Smooth muscle cell of the brain vasculature (primary cell): ENCODE measurements around the gene RNF214.

ENCODE experiments used
- DNase-seq: peaks from one replicate; pipeline ENCODE4 v3.0.0-alpha.2; 2012; ENCODE audit warnings: low read depth, low spot score

RNF214 gene

GRCh38 chr11:117214404-117215110 is 17.9 kb upstream of the RNF214 start:
- DNase-seq: no peak

GRCh38 chr11:117217141-117218084 is 15.1 kb upstream of the RNF214 start:
- DNase-seq: no peak

DNA sequence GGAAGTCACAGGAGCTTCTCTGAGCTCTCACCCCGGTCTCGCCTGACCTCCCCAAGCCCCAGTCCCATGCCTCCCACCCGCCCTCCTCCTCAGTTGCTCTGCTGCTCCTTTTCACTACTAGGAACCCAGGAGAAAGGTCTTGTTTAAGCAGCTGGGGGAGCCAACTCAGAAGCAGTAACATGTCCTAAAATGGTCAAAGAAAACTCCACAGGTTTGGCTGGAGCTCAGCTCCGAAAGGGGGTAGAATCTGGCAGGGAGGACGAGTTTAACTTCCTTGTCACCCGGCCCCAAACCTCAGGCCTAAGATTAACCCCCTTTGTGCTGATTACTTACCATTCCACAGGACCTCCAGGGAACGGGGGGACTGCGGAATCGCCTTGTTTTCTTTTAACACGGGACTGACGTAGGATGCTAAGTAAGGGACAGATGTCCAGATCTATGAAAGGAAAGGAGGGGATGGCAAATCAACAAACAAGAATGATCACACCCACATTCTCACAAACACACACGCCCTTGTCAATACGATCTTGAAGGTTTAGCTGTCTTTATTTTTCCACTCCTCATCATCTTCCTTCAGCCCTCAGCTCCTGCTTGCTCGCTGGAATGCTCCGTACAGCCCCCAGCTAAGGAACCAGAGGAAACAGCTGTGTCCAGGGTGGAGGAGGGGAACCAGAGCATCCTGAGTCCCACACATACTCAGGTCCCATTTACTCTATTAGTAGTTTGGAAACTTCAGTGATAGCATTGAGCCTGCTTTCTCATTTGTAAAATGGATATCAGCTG is 14.1 kb upstream of the RNF214 start:
- no peak for DNase-seq

- DNase-seq: no peak
Measured at GRCh38 chr11:117219001-117219400, 13.5 kb upstream of the RNF214 start.

GRCh38 chr11:117219455-117219854 is 13.0 kb upstream of the RNF214 start:
- no peak for DNase-seq

GRCh38 chr11:117219995-117220394 is 12.5 kb upstream of the RNF214 start:
- DNase-seq: no peak

DNA sequence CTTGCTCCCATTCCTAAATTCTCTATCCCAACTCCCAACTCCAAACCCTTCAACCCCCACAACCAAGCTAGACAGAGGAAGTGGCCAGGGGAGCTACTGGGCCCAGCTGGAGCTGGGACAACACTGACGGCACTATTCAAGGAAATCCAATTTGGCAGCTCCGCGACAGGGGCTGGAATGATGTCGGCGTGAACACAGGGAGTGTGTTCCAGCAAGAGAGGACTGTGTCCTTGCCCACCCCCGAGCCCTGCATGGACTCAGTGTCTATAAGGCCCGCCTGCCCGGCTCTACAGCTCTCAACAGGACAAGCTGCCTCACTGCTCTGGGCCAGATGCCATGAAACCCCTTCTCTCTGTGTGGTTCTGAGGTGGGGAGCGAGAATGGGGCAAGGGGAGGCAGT is 11.9 kb upstream of the RNF214 start:
- no peak for DNase-seq

- DNase-seq: no peak
Measured at GRCh38 chr11:117220999-117221774, 11.3 kb upstream of the RNF214 start.

- peak; percentile 73 for DNase-seq
Measured at GRCh38 chr11:117221775-117222517, 10.5 kb upstream of the RNF214 start.

- no peak for DNase-seq
Measured at GRCh38 chr11:117222991-117223740, 9.3 kb upstream of the RNF214 start.

- DNase-seq: no peak
Measured at GRCh38 chr11:117223741-117224689, 8.5 kb upstream of the RNF214 start.

DNA sequence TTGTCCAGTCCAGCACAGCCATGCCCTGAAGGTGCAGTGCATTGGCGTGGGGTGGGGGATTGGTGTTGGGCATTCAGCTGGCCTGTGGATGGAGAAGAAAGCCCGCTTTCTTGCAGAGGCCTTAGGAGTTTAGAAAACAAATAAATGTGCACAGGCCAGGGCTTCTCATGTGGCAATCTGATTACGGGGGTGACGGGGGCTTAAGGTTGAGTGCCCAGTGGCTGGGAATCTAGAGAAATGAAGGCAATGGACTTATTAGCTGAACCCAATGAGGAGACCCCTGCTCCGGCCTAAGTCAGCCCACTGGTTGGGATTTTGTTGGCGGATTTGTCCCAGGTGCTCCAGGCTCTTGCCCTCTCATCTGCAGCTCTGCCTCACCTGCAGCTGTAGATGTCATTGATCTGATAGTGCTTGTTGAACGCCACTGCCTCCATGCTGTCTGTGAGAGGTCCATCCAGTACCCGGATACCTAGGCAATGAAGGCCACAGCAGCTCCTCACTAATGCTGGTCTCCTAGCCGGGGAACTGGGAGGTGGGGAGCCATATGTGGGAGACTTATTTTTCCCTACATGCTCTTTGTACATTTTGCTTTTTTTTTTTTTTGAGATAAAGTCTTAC is 6.8 kb upstream of the RNF214 start:
- DNase-seq: no peak

DNA sequence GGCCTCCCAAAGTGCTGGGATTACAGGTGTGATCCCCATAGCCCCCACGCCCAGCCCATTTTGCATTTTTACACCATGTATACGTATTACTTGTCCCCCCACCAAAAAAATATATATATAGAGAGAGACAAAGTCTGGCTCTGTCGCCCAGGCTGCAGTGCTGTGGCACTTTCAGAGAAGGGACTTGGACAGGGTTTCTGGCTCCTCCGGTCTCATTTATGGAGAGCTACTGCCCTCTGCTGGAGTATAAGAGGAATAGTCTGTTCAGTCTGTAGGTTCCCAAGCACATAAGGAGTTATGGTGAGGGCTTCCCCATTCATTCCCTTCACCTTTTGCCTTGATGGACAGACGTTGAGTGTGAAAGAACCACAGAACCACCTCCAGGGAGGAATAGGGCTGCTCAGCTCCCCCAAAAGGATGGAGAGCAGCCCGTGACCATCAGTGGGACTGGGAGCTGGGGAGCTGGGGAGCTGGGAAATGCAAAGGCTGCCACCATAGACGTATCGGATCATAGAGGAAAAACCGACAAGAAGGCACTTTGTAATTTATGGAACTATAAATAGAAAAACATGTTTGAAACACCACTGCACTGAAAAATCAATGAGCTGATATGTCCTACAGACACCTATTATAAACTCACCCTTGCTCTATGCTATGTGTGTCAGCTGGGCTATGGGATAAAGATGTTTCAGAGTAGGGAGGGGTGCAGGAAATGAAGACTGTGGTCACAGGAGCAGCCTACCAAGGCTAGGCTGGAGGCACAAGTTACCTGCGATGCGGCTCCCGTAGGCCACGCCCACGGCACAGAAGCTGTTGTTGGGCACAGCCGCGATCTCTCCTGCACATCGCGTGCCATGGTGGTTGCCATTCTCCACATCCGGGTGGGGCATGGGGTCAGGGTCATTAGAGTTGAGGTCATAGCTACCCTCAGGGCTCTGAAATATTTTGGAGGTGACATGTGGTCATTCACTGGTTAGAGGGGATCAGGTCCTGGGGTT is 5.8 kb upstream of the RNF214 start:
- DNase-seq: peak; percentile 56

- DNase-seq: no peak
Measured at GRCh38 chr11:117228091-117228490, 4.4 kb upstream of the RNF214 start.

GRCh38 chr11:117229411-117229810 is 3.1 kb upstream of the RNF214 start:
- no peak for DNase-seq

DNA sequence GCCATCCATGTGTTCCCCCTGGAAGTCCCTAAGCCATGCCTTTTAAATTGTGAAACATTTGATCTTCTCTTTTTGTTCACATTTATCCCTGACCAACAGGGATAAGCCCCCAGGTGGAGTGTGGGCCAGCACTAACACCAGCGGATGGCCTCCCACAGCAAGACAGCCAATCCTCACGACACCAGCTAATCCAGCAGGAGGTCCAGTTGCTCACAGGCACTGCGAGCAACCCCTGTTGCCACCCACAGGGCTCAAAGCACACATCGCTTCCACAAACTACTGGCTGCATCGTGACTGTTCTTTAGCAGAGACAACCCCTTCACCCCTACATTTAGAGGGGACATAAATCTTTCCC is 2.6 kb upstream of the RNF214 start:
- no peak for DNase-seq
